ENCODE data around the gene C4B. TPM values are rescaled to one million over a fixed set of nuclear protein-coding genes. Genes with fewer than 3 reads are reported as not detected.

Gene C4B
- total and polyA plus RNA-seq, 2 donors: 4.7 to 142 TPM

DNA sequence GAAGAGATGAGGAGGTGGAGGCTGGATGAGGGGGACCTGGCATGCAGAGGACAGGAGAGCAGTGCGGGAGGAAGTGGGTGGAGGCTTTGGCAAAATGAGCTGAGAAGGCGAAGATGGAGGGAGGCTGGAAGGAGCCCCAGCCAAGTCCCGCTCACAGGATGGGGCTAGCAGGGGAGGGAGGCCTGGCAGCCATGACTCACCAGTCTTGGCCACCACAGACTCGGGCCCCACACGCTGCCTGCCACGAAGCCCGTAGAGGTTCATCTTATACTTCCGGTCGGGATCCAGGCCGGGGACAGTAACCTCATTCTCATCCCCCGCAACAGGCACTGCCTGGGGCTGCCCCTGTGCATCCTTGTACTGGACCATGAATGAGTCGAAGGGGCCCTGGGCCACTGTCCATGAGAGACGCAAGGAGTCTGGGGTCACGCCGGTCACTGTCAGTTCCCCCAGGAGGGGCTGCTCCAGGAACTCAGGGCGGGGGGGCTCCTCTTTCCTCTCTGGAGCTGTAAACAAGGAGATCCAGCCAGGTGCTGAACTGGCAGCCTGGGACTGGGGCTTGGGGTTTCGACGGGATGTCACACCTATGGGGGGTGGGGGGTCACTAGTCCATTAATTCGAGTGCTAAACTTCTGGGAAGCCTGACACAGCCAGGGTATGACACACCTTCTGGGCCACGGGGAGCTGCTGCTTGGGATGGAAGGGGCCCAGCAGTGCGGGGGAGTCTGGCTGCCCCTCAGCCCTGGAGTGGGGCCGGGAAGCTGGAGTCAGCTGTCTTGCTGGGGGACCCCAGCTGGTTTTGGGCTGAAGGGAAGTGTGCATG, 66.8 kb downstream of the C4B start:
- Histone ChIP-seq H3K36me3 (ENCODE audit: insufficient read depth) (no peaks in the 10 kb centered on the region), H3K4me1 (ENCODE audit: insufficient read depth) (no peaks in the 10 kb centered on the region), H3K27ac (ENCODE audit: low read depth) (no peak overlapping the region), H3K4me3 (ENCODE audit: low read depth, low read length) (no peak overlapping the region)
- 55% methylated on average over 22 of the region's 22 CpGs for WGBS
- no peak for DNase-seq (ENCODE audit: extremely low spot score)

DNA sequence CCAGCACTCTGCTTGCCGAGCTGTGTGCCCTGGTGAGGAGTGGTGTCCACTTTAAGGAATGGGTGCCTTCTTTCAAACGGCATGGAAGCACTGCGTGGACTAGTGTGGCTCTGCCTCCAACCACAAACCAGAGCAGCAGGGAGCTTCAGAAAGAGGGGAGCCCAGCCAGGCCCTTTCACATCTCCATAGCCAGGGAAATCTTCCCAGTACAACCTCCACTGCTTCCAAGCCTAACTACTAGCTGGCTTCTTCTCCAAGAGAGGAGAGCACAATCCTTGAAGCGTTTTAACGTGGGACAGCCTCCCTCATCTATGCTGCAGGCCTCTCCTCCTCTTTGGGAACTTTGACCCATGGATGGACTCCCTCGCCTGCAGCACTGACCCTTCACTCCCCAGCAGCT, 67.9 kb downstream of the C4B start:
- no peak for DNase-seq (ENCODE audit: extremely low spot score)
- H3K4me3 ChIP-seq (ENCODE audit: low read depth, low read length): no peak overlapping the region
- H3K27ac ChIP-seq (ENCODE audit: low read depth): no peak overlapping the region
- H3K36me3 ChIP-seq (ENCODE audit: insufficient read depth): no peaks in the 10 kb centered on the region
- H3K4me1 ChIP-seq (ENCODE audit: insufficient read depth): no peaks in the 10 kb centered on the region
- WGBS: 56% methylated on average over 6 of the region's 6 CpGs

DNA sequence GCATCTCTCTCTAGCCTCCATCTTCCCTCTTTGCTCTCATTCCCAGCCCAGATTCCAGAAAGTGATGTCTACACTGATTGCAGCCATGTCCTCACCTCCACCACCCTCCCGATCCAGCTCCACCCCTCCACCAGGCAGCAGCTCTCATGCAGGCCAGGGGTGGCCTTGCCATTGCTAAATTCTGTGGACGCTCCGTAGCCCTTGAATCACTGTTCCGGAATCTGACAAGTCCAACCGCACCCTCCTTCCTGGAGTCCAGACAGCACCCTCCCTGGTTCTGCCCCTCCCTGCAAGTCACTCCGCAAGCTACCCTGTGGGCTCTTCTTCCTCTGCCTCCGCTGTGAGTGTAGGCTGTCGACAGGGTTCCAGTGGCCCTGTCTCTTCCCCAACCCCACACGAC, 68.3 kb downstream of the C4B start:
- no peak for DNase-seq (ENCODE audit: extremely low spot score)
- no peak overlapping the region for H3K27ac ChIP-seq (ENCODE audit: low read depth)
- no peaks in the 10 kb centered on the region for H3K4me1 ChIP-seq (ENCODE audit: insufficient read depth)
- 69% methylated on average over 9 of the region's 9 CpGs for WGBS
- H3K36me3 ChIP-seq (ENCODE audit: insufficient read depth): no peaks in the 10 kb centered on the region
- no peak overlapping the region for H3K4me3 ChIP-seq (ENCODE audit: low read depth, low read length)

DNA sequence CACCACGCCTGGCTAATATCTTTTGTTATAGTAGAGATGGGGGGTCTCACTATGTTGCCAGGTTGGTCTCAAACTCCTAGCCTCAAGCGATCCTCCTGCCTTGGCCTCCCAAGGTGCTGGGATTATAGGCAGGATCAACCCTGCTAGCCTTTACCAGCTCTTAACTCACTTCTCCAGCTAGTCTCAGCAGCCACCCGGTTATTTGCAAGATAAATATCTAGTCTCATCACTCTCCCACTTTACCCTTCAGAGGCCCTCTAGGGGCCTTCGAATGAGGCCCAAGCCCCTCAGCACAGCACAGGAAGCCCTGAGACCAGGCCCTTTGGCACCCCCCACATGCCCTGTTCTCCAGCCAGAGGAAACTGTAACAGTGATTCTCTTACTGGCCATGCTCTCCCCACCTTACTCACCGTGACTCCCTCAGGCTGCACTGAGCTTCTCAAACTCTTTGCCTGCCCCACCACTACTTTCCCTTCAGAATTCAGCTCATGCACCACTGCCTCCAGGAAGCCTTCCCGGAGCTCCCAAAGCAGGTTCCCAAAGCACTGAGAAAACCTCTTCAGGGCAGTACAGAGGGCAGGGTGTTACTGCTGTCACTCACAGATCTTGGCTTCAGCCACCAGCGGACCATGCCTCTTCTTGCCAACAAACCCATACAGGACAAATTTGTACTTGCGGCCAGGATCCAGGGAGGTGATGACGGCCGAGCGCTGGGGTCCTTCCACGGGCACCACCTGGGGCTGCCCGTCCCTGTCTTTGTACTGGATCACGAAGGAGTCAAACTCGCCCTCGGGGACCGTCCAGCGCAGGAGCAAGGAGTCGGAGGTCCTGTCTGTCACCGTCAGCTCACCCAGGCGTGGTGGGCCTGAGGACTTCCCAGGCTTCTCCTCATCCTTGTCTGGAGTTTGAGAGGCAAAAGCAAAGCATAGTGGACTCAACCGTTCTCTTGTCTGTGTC, 69.5 kb downstream of the C4B start:
- H3K4me3 ChIP-seq (ENCODE audit: low read depth, low read length): no peak overlapping the region
- DNase-seq (ENCODE audit: extremely low spot score): no peak
- H3K36me3 ChIP-seq (ENCODE audit: insufficient read depth): no peaks in the 10 kb centered on the region
- no peak overlapping the region for H3K27ac ChIP-seq (ENCODE audit: low read depth)
- H3K4me1 ChIP-seq (ENCODE audit: insufficient read depth): no peaks in the 10 kb centered on the region
- WGBS: 94% methylated on average over 22 of the region's 22 CpGs

DNA sequence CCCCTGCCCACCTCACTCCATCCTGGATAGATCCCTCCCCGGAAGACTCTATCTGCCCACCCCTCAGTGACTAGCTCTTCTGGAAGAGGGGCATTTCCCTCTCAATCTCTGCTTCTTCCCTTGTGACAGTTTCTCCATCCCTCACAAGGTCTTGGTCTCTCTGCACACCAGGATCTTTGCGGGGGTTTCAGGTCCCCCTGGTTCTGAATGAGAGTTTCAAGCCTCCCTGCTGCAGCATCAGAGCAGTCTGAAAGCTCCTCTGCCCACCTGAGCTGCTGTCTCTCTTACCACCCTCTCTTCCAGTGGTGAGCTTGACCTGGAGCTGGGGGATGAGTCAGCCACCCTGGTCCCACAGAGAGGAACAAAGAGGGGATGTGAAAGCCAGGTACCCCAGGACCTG, 70.2 kb downstream of the C4B start:
- no peak overlapping the region for H3K27ac ChIP-seq (ENCODE audit: low read depth)

More for the DNA sequence above, 70.2 kb downstream of the C4B start:
- Histone ChIP-seq H3K36me3 (ENCODE audit: insufficient read depth) (no peaks in the 10 kb centered on the region), H3K4me3 (ENCODE audit: low read depth, low read length) (no peak overlapping the region), H3K4me1 (ENCODE audit: insufficient read depth) (no peaks in the 10 kb centered on the region)
- DNase-seq (ENCODE audit: extremely low spot score): no peak
- 98% methylated on average over 2 of the region's 2 CpGs for WGBS

Small RNA genes within 50 kb of the gene (small RNA-seq; reads per million reads assigned to genes)
- gene RNA5SP206: not detected

Other genes starting within 250 kb of the C4B start
- 0.42 TPM for gene VWA7, start 237.5 kb upstream of the C4B start, total RNA-seq
- 0.39 TPM for gene VWA7, start 237.5 kb upstream of the C4B start, polyA plus RNA-seq
- 16.7 TPM for gene VARS1, start 219.0 kb upstream of the C4B start, total RNA-seq
- gene VARS1, start 219.0 kb upstream of the C4B start, polyA plus RNA-seq: 34.4 TPM
- gene LSM2, start 207.8 kb upstream of the C4B start, total RNA-seq: 22.5 TPM
- 69.4 TPM for gene LSM2, start 207.8 kb upstream of the C4B start, polyA plus RNA-seq
- gene HSPA1L, start 199.5 kb upstream of the C4B start, total RNA-seq: 2.5 TPM
- gene HSPA1L, start 199.5 kb upstream of the C4B start, polyA plus RNA-seq: 2.9 TPM
- gene HSPA1A, start 199.3 kb upstream of the C4B start, total RNA-seq: 152 TPM
- gene HSPA1A, start 199.3 kb upstream of the C4B start, polyA plus RNA-seq: 374 TPM
- 137 TPM for gene HSPA1B, start 187.1 kb upstream of the C4B start, total RNA-seq
- 269 TPM for gene HSPA1B, start 187.1 kb upstream of the C4B start, polyA plus RNA-seq
- 18.4 TPM for gene NEU1, start 152.0 kb upstream of the C4B start, total RNA-seq
- gene NEU1, start 152.0 kb upstream of the C4B start, polyA plus RNA-seq: 52.1 TPM
- gene SLC44A4, start 135.8 kb upstream of the C4B start, total RNA-seq: 3.3 TPM
- 4.2 TPM for gene SLC44A4, start 135.8 kb upstream of the C4B start, polyA plus RNA-seq
- gene EHMT2, start 117.1 kb upstream of the C4B start, total RNA-seq: 33.1 TPM
- gene EHMT2, start 117.1 kb upstream of the C4B start, polyA plus RNA-seq: 45.5 TPM
- 4.8 TPM for gene ZBTB12, start 112.7 kb upstream of the C4B start, total RNA-seq
- gene ZBTB12, start 112.7 kb upstream of the C4B start, polyA plus RNA-seq: 10.1 TPM
- 4.0 TPM for gene C2, start 87.1 kb upstream of the C4B start, total RNA-seq
- gene C2, start 87.1 kb upstream of the C4B start, polyA plus RNA-seq: 10.0 TPM
- 6.5 TPM for gene CFB, start 68.7 kb upstream of the C4B start, total RNA-seq
- 39.6 TPM for gene CFB, start 68.7 kb upstream of the C4B start, polyA plus RNA-seq
- 39.8 TPM for gene NELFE, start 55.8 kb upstream of the C4B start, total RNA-seq
- gene NELFE, start 55.8 kb upstream of the C4B start, polyA plus RNA-seq: 53.6 TPM
- gene SKIC2, start 55.6 kb upstream of the C4B start, total RNA-seq: 28.9 TPM
- 48.8 TPM for gene SKIC2, start 55.6 kb upstream of the C4B start, polyA plus RNA-seq
- 8.5 TPM for gene DXO, start 42.7 kb upstream of the C4B start, total RNA-seq
- gene DXO, start 42.7 kb upstream of the C4B start, polyA plus RNA-seq: 20.2 TPM
- 3.6 TPM for gene C4A, start 32.7 kb upstream of the C4B start, total RNA-seq
- 126 TPM for gene C4A, start 32.7 kb upstream of the C4B start, polyA plus RNA-seq
- gene CYP21A2, start 23.6 kb downstream of the C4B start, total RNA-seq: not detected
- gene CYP21A2, start 23.6 kb downstream of the C4B start, polyA plus RNA-seq: 2.3 TPM
- gene TNXB, start 94.5 kb downstream of the C4B start, total RNA-seq: 171 TPM
- gene TNXB, start 94.5 kb downstream of the C4B start, polyA plus RNA-seq: 93.5 TPM
- gene ATF6B, start 113.5 kb downstream of the C4B start, total RNA-seq: 28.8 TPM
- 68.3 TPM for gene ATF6B, start 113.5 kb downstream of the C4B start, polyA plus RNA-seq
- 3.0 TPM for gene FKBPL, start 115.5 kb downstream of the C4B start, total RNA-seq
- 5.6 TPM for gene FKBPL, start 115.5 kb downstream of the C4B start, polyA plus RNA-seq
- 0.42 TPM for gene PRRT1, start 137.1 kb downstream of the C4B start, total RNA-seq
- gene PRRT1, start 137.1 kb downstream of the C4B start, polyA plus RNA-seq: 10.8 TPM
- 29.6 TPM for gene PPT2, start 139.3 kb downstream of the C4B start, total RNA-seq
- gene PPT2, start 139.3 kb downstream of the C4B start, polyA plus RNA-seq: 20.0 TPM
- 17.6 TPM for gene EGFL8, start 149.8 kb downstream of the C4B start, total RNA-seq
- gene EGFL8, start 149.8 kb downstream of the C4B start, polyA plus RNA-seq: 22.8 TPM
- 13.8 TPM for gene AGPAT1, start 161.3 kb downstream of the C4B start, total RNA-seq
- 93.7 TPM for gene AGPAT1, start 161.3 kb downstream of the C4B start, polyA plus RNA-seq
- gene RNF5, start 163.6 kb downstream of the C4B start, total RNA-seq: 30.1 TPM
- 102 TPM for gene RNF5, start 163.6 kb downstream of the C4B start, polyA plus RNA-seq
- 1.5 TPM for gene AGER, start 169.5 kb downstream of the C4B start, total RNA-seq
- gene AGER, start 169.5 kb downstream of the C4B start, polyA plus RNA-seq: 7.6 TPM
- gene PBX2, start 175.4 kb downstream of the C4B start, total RNA-seq: 44.1 TPM
- gene PBX2, start 175.4 kb downstream of the C4B start, polyA plus RNA-seq: 62.2 TPM
- 2.2 TPM for gene GPSM3, start 177.8 kb downstream of the C4B start, total RNA-seq
- 12.8 TPM for gene GPSM3, start 177.8 kb downstream of the C4B start, polyA plus RNA-seq
- 11.2 TPM for gene NOTCH4, start 209.3 kb downstream of the C4B start, total RNA-seq
- gene NOTCH4, start 209.3 kb downstream of the C4B start, polyA plus RNA-seq: 27.6 TPM